NCI-H345 treated with DMSO at 0.1 percent for 48 hours (cell line): ENCODE results near the gene MACROH2A2.
"Not testable (repeated sequence)": the region's sequence is repeated elsewhere in the genome, so short reads cannot be mapped to it uniquely, and the experiment has no call there.

Experiments
- DNase-seq: peaks from one replicate; lab custom pipeline; 2025; ENCODE audit not compliant: unreplicated experiment; lab: John Stamatoyannopoulos, UW

MACROH2A2 gene

DNA sequence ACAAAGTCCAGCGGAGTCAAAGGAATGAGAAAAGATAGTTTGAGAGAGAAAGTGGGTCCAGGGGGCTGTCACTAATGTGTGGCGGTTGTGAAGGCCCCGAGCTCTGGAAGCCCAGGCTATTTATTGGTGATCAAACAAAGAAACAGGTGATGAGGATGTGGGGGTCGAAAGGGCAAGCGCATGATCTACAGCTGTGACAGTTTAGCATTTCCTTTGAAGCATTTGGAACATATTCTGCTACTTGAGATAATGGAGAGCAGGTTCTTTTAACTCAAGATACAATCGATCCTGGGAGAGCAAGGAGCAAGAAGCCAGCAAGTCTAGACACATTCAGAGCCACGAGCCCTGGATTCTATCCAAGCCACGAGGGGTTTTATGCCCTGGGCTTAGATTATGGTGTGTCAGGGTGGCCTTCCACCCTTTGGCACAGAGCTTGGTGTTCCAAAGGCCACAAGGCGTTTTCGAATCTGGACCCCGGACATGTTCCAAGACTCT, 48.5 kb downstream of the MACROH2A2 start:
- not testable (repeated sequence) for DNase-seq

DNA sequence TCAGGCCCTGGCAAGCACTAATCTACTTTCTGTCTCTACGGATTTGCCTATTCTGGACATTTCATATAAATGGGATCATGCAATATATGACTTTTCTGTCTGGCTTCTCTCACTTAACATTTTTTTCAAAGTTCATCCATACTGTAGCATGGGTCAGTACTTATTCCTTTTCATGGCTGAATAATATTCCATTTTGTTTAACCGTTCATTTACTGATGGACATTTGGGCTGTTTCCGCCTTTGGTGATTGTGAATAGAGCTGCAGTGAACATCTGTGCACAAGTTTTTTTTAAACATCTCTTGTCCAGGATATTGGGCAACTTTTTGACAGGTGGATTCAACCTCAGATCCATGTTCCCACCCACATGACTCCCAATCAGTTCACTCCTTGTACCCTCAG, 49.0 kb downstream of the MACROH2A2 start:
- no peak for DNase-seq

DNA sequence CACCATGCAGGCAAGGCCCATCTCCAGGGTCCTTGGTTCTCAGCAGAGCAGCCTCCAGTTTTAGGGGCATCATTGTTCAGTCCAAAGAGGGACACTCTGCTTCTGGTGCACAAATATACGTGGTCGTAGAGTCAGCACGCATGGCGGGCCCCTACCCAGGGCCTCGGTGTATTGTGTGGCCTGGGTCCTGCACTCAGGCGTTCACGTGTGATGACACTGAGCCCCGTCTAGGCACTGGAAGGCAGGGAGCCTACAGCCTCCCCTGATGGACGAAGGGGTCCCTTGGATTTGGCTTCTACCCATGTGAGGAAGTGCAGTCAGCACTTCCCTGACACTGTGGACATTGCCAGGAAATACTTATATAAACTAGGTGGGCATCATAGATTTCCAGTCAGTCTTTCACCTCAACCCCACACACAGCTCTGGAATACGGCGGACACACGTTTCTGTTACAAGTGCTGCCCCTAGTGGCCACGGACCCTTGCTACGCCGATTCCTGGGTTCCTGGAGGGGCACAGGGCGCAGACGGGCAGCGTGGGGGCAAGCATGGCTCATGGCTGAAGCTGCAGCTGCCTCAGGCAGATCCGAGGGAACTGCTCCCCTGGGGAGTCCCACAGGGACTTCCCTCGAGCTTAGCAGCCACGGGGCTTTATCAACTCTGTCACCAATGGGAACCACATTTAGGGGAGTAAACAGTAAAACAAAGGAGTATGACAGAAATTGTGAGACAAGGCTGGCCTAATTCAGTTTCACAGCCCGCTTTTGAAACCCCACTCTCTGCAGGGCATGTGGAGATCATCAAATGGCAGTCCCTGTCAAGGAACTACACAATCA, 54.5 kb downstream of the MACROH2A2 start:
- DNase-seq = no peak

DNA sequence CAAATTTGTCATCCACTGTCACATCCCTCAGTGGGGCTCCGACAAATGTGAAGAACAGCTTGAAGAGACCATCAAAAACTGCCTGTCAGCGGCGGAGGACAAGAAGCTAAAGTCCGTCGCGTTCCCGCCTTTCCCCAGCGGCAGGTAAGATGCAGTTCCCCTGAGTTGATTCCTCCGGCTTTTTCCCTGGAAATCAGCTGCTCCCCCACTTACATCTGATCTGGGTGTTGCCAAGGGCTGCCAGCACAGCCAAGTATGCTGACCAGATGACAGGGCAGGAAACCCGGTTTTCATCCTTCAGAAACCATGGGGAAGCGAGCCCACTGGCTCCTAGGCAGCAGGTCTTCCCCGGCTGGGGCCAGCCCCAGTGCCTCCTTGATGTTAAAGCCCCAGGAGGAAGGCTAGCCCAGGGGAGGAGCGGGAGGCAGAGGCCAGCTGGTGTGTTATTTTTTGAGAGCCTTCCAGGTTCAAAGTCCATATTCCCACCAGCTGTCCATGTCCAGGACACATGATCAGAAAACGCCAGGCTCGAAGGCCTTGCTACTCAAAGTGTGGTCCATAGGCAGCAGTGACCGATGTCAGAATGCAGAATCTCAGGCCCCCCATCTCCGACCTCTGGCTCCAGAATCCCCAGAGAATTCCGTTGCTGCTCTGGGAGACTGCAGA, 56.6 kb downstream of the MACROH2A2 start:
- DNase-seq = no peak

DNA sequence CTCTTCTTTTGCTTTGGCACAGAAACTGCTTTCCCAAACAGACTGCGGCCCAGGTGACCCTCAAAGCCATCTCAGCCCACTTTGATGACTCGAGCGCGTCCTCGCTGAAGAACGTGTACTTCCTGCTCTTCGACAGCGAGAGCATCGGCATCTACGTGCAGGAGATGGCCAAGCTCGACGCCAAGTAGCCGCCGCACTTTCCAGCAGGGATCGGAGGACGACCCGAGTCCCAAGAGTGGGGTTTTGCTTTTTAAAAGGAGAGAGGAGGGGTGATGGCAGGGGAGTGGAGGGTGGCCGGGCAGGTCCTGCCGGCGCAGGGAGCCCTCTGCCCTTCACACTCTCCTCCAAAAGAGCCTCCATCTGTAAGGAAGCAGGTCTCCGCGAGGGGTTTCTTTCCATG, 58.9 kb downstream of the MACROH2A2 start:
- no peak for DNase-seq

DNA sequence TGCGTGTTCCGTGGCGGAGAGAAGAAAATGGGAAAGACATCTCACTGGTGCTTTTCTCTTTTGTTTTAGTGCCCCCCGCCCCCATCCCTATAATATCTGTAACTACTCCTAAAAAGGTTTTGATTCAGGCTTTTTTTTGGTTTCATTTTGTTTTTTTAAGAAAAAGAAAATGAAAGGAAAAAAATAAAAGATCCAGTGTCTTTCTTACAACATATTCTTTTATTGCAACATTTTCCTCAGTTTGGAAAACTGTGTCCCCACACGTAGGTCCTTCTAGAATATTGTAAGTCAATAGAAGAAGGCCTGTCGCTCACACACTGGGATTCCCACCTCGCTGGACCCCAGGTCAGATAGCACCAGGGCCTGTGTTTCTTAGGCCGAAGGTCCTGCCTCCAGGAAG, 59.4 kb downstream of the MACROH2A2 start:
- no peak for DNase-seq

DNA sequence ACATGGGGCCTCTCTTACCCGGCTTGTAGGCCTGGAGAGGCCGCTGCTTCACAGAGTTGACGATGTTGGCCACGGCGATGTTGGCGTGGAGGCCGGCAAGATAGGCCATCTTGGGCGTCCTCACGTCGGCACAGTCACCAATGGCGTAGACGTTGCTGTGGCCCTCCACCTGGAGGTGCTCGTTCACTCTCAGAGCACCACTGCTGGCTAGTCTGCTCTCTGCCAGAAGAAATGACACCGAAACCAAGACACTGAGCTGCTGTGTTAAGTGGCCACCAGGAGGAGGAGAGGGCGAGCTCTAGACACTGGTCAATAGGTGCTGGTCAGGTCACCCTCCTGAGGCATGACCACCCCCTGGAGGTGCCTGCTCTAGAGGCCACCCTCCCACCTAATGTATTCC, 62.3 kb downstream of the MACROH2A2 start:
- DNase-seq = no peak

DNA sequence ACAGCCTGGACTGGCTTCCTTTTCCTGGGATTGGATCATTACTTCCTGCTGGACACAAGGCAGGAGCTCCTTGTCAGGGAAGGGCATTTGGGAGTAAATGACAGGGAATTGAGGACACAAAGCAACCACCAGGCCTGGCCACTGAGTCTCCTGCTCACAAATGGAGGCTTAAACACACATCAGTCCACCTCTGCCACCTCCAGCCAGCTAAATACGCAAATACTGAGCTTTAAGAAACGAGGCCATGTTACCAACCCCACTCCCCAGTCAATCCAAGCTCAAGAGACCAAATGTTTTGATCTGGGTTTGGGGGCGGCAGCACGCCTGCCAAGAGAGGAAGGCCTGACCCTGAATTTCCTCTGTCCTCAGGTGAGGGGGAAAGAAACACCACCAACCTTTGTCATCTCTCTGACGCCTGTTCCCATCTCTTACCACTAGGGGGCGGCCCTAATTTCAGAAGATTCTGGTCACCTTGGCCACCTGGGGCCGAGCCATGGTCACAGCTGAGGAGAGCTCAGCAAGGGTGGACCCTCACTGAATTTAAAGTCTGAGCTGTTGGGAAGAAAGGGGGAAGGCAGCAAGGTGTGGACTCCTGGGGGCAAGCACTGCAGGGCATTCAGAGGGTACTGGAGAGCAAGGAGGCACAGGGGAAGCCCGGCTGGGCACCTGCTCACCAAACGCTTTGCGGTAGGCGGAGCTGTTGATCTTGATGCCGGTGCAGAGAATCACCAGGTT, 63.5 kb downstream of the MACROH2A2 start:
- DNase-seq = peak; percentile 2

DNA sequence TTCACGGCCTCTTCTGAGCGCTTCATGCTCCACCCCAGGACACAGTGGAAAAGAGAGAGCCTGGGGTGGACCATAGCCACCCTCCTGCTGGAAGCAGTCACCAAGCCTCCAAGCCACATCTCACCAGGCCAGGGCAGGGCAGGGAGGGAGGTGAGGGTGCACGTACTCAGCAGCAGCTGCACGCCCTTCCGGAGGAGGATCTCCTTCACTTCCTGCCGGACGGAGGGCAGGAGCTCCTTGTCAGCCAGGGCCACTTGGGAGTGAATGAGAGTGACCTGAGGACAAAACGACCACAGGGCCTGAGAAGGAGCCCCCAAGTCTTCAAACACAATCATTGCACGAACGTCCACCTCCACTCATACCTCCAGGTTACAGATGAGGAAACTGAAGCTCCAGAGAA, 65.0 kb downstream of the MACROH2A2 start:
- DNase-seq = no peak

DNA sequence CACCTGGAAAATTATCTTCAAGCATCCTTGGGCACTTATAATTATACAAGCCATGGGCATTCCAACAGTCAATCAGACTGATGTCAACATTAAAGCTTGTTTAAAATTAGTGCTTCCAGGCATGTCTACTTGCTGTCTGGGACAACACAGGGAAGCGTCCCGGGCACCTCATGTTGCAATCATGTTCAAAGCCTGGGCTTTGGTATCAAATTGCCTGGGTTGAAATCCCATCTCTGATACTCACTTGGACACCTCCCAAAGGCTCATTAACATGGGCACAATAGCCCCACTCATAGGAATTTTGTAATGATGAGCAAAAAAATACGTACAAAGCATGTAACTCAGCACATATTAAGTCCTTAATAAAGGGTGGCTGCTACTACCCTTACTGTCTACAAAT, 65.5 kb downstream of the MACROH2A2 start:
- no peak for DNase-seq

DNA sequence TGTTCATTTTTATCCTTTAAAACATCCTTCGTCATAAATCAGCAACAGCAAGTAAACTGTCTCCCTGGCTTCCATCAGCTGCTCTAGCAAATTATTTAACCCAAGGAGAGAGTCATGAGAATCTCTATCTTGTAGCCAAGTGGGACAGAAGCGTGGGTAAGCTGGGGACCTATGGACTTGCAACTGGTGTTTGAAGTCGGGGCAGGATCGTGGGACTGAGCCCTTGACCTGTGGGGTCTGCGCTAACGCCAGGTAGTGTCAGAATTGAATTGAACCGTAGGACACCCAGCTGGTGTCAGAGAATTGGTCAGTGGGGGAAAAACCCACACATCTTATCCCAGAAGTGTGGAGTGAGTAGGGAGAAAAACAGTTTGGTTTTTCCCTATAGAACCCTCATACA, 66.6 kb downstream of the MACROH2A2 start:
- no peak for DNase-seq

DNA sequence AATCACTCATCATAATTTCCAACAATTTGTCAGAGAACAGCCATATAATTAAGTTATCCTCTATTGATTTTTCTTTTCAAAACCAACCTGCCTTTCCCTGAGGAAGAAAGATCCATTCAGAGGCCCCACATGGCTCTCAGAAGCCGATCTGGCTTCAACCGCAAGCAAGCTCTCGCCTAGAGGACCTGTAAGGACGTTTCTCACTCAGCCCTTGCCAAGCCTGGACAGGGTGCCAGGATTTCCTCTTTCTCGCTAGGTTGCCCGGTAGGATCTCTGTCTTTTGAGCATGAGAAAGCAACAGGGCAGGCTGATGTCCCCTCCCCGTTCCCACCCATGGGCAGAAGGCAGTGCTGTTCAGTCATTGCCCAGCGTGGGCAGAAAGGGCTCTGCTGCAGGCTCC, 67.0 kb downstream of the MACROH2A2 start:
- DNase-seq = no peak

DNA sequence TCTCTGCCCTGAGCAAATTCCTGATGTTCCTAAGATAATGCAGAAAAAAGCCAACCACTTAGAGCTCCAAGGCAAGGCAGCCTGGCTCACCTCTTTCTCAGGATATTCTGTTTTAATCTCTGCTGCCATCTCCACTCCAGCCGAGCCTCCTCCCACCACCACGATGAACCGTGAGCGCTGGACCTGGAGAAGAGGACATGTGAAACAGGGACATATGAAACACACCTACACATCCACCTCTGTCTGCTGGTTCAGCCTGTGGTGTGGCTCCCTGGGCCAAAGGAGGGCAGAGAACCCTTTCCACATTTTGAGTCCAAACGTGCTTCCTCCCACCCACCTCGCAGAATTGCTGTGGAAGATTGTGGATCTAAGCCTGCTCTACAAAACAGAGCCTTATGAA, 67.8 kb downstream of the MACROH2A2 start:
- DNase-seq = no peak

DNA sequence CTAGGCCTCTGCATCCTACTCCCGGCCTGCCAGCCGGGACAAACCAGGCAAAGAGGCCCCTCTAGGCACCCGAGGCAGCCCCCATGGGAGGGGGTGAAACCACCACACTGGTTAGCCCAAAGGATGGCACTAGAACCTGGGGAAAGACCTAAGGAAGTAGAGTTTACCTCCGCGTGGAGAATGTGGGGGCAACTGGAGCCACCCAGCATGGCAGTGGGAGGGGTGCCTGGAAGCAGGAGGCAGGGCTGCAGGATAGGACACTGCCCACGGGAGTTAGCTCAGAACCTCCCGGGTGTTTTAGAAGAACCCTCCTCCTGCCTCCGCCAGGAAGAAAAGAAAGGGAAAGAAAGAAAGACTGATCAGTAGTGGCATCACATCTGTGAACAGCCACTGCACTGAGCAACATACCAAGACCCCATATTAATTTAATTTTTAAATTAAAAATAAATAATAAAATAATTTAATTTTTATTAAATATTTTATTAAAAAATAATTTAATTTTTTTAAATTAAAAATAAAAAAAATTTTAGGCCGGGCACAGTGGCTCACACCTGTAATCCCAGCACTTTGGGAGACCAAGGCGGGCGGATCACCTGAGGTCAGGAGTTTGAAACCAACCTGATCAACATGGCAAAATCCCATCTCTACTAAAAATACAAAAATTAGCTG, 68.8 kb downstream of the MACROH2A2 start:
- no peak for DNase-seq

DNA sequence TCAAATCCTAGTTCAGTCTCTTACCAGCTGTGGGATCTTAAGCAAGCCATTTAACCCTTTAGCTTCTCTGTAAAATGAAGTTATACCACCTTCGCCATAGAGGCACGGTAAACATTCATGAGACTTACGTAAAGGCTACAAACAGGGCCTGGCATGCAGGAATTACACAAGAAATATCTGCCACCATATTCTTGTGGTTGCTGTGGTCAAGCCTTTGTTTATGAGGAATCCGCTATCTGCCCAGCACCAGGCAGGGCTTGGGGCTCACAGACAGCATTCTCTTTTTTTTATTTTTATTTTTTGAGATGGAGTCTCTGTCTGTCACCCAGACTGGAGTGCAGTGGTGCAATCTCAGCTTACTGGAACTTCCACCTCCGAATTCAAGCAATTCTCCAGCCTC, 70.1 kb downstream of the MACROH2A2 start:
- no peak for DNase-seq

DNA sequence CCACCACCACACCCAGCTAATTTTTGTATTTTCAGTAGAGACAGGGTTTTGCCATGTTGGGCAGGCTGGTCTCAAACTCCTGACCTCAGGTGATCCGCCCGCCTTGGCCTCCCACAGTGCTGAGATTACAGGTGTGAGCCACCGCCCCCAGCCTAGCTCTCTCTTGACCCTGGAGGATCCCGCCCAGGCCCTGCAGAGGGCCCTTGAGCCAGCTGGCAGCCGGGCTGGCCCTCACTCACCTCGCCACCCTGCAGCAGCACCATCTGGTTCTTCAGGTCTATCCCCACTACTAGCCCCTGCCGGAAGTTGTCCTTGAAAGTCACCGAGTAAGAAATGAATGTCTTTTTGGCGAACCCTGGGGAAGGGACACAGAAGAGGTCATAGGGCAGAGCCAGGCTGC, 70.5 kb downstream of the MACROH2A2 start:
- not testable (repeated sequence) for DNase-seq

DNA sequence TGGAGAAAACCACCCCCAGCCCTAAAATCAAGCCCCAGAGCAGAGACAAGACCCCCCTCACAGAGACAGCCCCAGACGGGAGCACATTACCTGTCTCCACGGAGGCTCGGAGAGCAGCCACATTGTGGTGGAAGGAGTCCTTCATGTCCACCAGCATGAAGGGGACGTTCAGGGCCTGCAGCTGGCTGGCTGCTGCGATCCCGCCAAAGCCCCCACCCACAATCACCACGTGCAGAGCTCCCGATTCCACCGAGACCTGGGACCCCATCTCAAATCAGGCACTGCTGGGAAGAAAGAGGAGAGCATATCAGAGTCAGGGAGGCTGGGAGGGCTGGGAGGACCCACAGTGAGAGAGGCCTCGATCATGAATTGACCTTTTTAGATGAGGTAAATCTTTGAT, 71.2 kb downstream of the MACROH2A2 start:
- DNase-seq = no peak

DNA sequence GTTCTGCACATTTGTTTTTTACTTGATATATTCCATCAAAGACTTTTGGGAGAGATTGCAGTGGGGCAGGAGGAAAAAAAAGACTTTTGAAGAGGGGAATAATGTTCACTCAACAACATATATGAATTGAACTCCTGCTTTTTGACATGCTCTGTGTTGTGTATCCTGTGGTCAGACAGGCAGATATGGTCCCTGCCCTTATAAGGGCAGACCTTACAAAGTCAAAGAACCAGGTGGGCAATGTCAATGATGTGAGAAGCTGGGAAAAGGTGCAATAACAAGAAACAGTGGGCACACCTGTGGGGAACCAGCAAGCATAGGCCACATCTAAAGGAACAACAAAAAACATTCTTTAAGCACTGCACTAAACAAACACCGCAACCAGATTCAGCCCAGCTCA, 71.8 kb downstream of the MACROH2A2 start:
- no peak for DNase-seq

DNA sequence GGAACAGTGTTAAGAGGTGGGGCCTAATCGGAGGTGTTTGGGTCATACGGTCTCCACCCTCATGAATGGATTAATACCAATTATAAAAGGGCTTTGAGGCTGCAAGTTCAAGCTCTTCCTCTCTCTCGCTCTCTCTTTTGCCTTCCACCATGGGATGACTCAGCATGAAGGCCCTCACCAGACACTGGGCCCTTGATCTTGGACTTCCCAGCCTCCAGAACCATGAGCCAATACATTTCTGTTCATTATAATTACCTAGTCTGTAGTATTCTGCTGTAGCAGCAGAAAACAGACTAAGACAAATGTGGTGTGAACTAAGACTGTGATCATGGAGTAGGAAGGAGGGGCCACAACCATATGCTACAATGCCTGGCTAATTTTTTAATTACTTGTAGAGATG, 72.3 kb downstream of the MACROH2A2 start:
- no peak for DNase-seq

DNA sequence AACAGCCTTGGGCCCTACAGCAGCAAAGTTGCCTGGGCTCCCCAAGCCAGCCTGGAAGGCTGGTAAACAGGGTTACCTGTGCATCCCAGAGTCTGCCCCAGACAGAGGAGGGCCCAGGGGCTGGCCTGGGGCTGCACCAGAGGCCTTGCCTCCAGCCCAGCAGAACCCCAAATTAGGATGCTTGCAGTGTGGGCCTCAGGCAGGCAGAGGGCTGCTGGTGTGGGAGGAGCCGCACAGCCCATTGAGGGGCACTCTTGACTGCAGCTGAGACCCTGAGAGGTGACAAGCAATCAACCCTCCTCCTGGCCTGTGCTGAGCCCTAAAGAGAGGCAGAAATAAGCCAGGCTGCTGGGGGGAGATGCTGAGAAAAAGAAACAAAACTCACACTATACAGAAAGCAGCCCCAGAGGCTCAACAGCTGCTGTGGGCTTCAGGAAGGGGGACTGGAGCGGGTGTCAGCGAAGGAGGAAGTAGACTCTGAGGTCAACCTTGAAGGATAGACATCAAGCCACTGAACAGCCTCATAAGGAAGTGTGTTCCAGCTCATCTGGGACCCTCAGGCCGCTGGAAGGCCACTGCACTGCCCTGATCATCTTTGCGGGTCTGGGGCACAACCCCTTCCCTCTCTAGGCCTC, 73.4 kb downstream of the MACROH2A2 start:
- no peak for DNase-seq
